Activated T-cell treated with anti-CD3 and anti-CD28 coated beads, Interleukin-2, amount 50 U/mL, for 72 hours (primary cell): ENCODE results near the gene MRPL32. TPM values are rescaled to one million over a fixed set of nuclear protein-coding genes. Genes with fewer than 3 reads are reported as not detected.

Source experiments
- ATAC-seq, 2 donors: fragments of 150-1000 bp; cut with Tn5 transposase; replicated peaks in 1 of 2; 2 replicates each; pipeline ENCODE4 v1.10.0; 2021; ENCODE audit warnings: moderate library complexity in 2 of 2, mild to moderate bottlenecking in 1 of 2
- DNase-seq, 2 donors: peaks; one replicate each; pipeline ENCODE4 v3.0.0; 2021 to 2022; ENCODE audit warnings: mixed read lengths in 1 of 2
- H3K27ac Mint-ChIP-seq: one replicate; pipeline ENCODE4 v1.8.0; 2022; ENCODE audit warnings: mild to moderate bottlenecking, moderate library complexity, mixed read lengths
- H3K27me3 Mint-ChIP-seq: one replicate; pipeline ENCODE4 v1.8.0; 2022; ENCODE audit warnings: low read depth, mixed read lengths
- H3K36me3 Mint-ChIP-seq, 2 donors: one replicate each; pipeline ENCODE4 v1.8.0; 2022; ENCODE audit warnings: mixed read lengths in 2 of 2, mild to moderate bottlenecking in 1 of 2; ENCODE audit not compliant: insufficient read depth in 2 of 2
- H3K4me1 Mint-ChIP-seq: one replicate; pipeline ENCODE4 v1.8.0; 2022; ENCODE audit warnings: low read depth, mixed read lengths
- H3K4me3 Mint-ChIP-seq, 2 donors: one replicate each; pipeline ENCODE4 v1.8.0; 2022; ENCODE audit warnings: mild to moderate bottlenecking in 2 of 2, mixed read lengths in 2 of 2, moderate library complexity in 2 of 2
- H3K9me3 Mint-ChIP-seq, 2 donors: one replicate each; pipeline ENCODE4 v1.8.0; 2022; ENCODE audit warnings: mixed read lengths in 2 of 2
- total RNA-seq, 2 donors: library from RNA; stranded (reverse); gene quantifications; one replicate each; pipeline ENCODE4 v1.2.3, GENCODE V29; 2022

MRPL32 gene
- total RNA-seq, 2 donors from 2014 or later, result 64.5 to 66.6 TPM

DNA sequence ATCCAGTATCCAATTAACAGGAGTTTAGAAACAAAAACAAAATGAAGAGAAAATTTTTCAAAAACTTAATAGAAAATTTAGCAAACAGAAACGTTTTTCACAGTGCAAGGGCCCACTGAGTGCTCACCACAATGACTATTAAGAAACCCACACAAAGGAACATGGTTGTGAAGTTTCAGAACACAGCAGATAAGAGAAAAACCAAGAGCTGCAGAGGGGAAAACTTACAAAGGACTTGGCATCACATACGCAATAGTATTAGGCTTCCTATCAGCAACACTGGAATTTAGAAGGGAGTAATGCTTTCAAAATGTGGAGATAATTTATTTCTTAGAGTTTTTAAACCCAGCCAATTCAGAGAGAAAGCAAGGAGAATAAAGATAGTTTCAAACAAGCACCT lies 18.6 kb upstream of the MRPL32 start:
- H3K36me3 Mint-ChIP-seq, result peaks cover 2 to 4% of the 10 kb centered on the region in 2 donors

DNA sequence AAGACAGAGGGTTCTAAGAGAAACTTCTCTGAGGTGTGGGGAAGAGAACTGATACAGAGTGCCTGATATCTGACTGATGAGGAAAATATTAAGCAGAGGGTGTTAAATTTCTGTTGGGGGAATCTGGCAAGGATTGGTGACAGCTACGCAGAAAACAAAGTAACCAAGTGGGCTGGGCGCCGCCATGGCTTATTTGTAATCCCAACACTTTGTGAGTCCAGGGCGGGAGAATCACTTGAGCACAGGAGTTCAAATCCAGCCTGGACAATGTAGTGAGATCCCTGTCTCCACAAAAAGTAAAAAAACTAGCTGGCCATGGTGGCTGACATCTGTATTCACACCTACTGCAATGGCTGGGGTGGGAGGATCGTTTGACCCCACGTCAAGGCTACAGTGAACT lies 18.2 kb upstream of the MRPL32 start:
- H3K4me3 Mint-ChIP-seq, result peak overlapping the region; percentile 65 to 81
- DNase-seq, result peak in 1 of 2 donors; percentile 11
- no peaks in the 10 kb centered on the region for H3K27me3 Mint-ChIP-seq
- H3K4me1 Mint-ChIP-seq, result peaks cover 45% of the 10 kb centered on the region
- no peaks in the 10 kb centered on the region for H3K9me3 Mint-ChIP-seq
- H3K27ac Mint-ChIP-seq, result peak overlapping the region; percentile 92
- peaks cover 3 to 8% of the 10 kb centered on the region in 2 donors for H3K36me3 Mint-ChIP-seq
- no peak for ATAC-seq

More for the DNA sequence above, 18.6 kb upstream of the MRPL32 start:
- Mint-ChIP-seq H3K27ac (peak overlapping the region; percentile 92), H3K27me3 (no peaks in the 10 kb centered on the region), H3K4me1 (peaks cover 45% of the 10 kb centered on the region), H3K9me3 (no peaks in the 10 kb centered on the region), H3K4me3 (peak overlapping the region; percentile 65 to 81)
- DNase-seq, result no peak
- peak in 1 of 2 donors; percentile 42 for ATAC-seq

- ATAC-seq (no peak), DNase-seq (no peak)
- H3K4me1 Mint-ChIP-seq, result peaks cover 44% of the 10 kb centered on the region
- peak overlapping the region; percentile 65 to 81 for H3K4me3 Mint-ChIP-seq
- H3K27ac Mint-ChIP-seq, result peak overlapping the region; percentile 92
- peaks cover 5 to 12% of the 10 kb centered on the region in 2 donors for H3K36me3 Mint-ChIP-seq
- no peaks in the 10 kb centered on the region for H3K27me3 Mint-ChIP-seq
- H3K9me3 Mint-ChIP-seq, result no peaks in the 10 kb centered on the region
Measured at GRCh38 chr7:42914421-42915045, 17.6 kb upstream of the MRPL32 start.

GRCh38 chr7:42915356-42915755 lies 16.8 kb upstream of the MRPL32 start:
- H3K36me3 Mint-ChIP-seq, result peaks cover 9 to 18% of the 10 kb centered on the region in 2 donors
- peak overlapping the region; percentile 92 for H3K27ac Mint-ChIP-seq
- no peak for ATAC-seq
- peaks cover 37% of the 10 kb centered on the region for H3K4me1 Mint-ChIP-seq
- no peak for DNase-seq
- no peaks in the 10 kb centered on the region for H3K9me3 Mint-ChIP-seq
- peak overlapping the region in 1 of 2 donors; percentile 81 for H3K4me3 Mint-ChIP-seq
- H3K27me3 Mint-ChIP-seq, result no peaks in the 10 kb centered on the region

DNA sequence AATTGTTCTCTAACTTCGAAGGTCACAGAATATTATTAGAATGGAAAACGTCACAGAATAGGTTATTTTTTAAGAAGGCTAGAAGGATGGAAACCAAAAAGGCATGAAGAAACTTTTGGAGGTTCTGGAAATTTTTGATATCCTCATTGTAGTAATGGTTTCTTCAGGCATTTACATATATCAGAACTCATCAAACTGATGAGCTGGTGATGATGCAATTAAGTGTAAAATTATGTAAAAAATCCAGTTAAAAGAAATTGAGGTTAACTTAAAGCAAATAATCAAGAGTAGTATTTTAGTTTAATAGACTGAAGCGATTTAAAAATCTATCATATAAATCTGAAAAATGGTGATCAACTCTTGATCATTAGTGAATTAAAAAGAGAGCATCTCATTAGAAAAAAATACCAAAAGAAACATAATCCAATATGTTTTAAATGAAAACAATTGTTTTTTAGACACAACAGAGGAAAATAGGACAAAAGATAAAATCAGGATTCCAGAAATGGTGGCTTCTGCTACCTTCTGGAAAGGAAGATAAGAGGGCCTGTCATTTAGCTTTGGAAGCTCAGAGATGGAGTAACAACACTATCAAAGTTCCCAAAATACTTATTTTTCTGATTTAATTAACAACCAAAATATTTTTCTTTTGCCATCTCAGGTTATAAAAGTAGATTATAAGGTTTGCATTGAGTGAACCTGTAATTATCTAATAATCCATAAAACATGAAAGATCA lies 10.0 kb upstream of the MRPL32 start:
- Mint-ChIP-seq H3K9me3 (no peaks in the 10 kb centered on the region), H3K27ac (peak overlapping the region; percentile 83), H3K4me3 (no peak overlapping the region), H3K36me3 (peaks cover 13 to 39% of the 10 kb centered on the region in 2 donors), H3K4me1 (peaks cover 25% of the 10 kb centered on the region), H3K27me3 (no peaks in the 10 kb centered on the region)
- DNase-seq (no peak), ATAC-seq (no peak)

DNA sequence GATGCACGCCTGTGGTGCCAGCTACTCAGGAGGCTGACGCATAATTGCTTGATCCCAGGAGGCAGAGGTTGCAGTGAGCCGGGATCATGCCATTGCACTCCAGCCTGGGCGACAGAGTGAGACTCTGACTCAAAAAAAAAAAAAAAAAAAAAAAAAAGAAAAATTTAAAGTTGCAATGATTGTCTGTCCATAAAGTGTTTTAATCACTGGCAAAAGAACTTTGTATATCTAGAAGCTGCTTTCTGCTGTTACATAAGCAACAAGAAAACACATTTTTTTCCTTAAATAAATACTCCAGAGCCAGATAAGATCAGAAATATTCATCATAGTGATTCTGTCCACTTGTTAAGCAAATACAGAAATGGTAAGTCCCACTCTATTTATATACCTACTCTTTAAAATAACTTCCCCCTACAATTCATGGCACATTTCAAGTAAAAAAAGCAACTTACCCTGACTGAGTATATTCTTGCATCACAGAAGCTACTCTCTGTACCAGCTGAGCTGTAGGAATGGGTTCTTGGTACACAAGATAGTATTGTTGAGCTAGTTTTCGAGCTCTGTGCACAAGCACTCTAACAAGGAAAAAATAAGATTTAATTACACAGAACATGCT lies 7.8 kb upstream of the MRPL32 start:
- Mint-ChIP-seq H3K36me3 (peaks cover 10 to 38% of the 10 kb centered on the region in 2 donors), H3K4me3 (peak overlapping the region in 1 of 2 donors; percentile 22), H3K27ac (peak overlapping the region; percentile 60), H3K4me1 (peaks cover 47% of the 10 kb centered on the region), H3K27me3 (no peaks in the 10 kb centered on the region), H3K9me3 (no peaks in the 10 kb centered on the region)
- no peak for DNase-seq
- ATAC-seq, result peak in 1 of 2 donors; percentile 44

GRCh38 chr7:42925630-42926029 lies 6.5 kb upstream of the MRPL32 start:
- H3K9me3 Mint-ChIP-seq, result no peaks in the 10 kb centered on the region
- ATAC-seq (peak in 1 of 2 donors; percentile 45), DNase-seq (no peak)
- no peaks in the 10 kb centered on the region for H3K27me3 Mint-ChIP-seq
- H3K4me1 Mint-ChIP-seq, result peaks cover 54% of the 10 kb centered on the region
- H3K27ac Mint-ChIP-seq, result peak overlapping the region; percentile 60
- H3K36me3 Mint-ChIP-seq, result peaks cover 7 to 31% of the 10 kb centered on the region in 2 donors
- peak overlapping the region in 1 of 2 donors; percentile 4 for H3K4me3 Mint-ChIP-seq

- Mint-ChIP-seq H3K4me1 (peaks cover 54% of the 10 kb centered on the region), H3K9me3 (no peaks in the 10 kb centered on the region), H3K27ac (no peak overlapping the region), H3K4me3 (no peak overlapping the region), H3K27me3 (no peaks in the 10 kb centered on the region), H3K36me3 (peaks cover 5 to 28% of the 10 kb centered on the region in 2 donors)
- ATAC-seq (no peak), DNase-seq (no peak)
Measured at GRCh38 chr7:42926204-42926603, 6.0 kb upstream of the MRPL32 start.

DNA sequence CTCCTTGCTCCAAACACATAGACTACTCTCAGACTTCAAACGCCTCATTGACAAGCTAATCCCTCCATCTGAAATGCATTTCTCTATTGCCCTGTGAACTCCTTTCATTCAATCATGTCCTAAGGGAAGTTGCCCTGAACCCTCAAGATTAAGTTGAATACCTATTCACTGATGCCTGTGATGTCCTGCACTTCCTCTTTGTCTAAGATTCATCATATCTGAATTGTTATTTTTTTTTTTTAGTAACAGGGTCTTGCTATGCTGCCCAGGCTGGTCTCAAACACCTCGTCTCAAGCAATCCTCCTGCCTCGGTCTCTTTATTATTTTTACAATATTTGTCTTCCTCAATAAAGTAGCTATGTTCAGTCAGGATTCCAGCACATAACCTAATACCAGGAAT lies 3.4 kb upstream of the MRPL32 start:
- H3K27ac Mint-ChIP-seq, result peak overlapping the region; percentile 66
- no peaks in the 10 kb centered on the region for H3K9me3 Mint-ChIP-seq
- H3K4me1 Mint-ChIP-seq, result peaks cover 60% of the 10 kb centered on the region
- peaks cover 11 to 18% of the 10 kb centered on the region in 2 donors for H3K36me3 Mint-ChIP-seq
- H3K27me3 Mint-ChIP-seq, result no peaks in the 10 kb centered on the region
- no peak for ATAC-seq
- peak overlapping the region; percentile 43 to 77 for H3K4me3 Mint-ChIP-seq
- DNase-seq, result no peak

GRCh38 chr7:42929449-42929848 lies 2.7 kb upstream of the MRPL32 start:
- peak overlapping the region; percentile 77 to 100 for H3K4me3 Mint-ChIP-seq
- peak overlapping the region; percentile 66 for H3K27ac Mint-ChIP-seq
- H3K36me3 Mint-ChIP-seq, result peaks cover 11 to 18% of the 10 kb centered on the region in 2 donors
- DNase-seq (no peak), ATAC-seq (no peak)
- no peaks in the 10 kb centered on the region for H3K9me3 Mint-ChIP-seq
- H3K27me3 Mint-ChIP-seq, result no peaks in the 10 kb centered on the region
- H3K4me1 Mint-ChIP-seq, result peaks cover 64% of the 10 kb centered on the region

DNA sequence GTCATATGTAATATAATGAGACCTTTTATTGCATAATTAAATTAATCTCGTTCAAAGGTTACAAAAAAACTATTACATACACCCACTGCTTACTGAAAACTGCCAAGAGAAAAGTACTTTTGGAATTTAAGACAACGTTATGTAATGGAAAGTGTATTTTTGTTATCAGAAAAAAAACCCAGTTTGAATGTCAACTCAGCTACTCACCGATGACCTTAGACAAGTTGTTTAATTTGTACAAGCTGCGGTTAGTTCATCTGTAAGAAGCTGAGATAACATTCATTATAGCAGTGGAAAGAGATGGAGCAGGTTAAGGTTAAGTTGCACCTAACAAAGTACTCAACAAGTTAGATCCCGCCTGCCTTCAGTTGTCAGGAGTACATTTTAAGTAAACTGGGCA lies 1.3 kb upstream of the MRPL32 start:
- peaks cover 61% of the 10 kb centered on the region for H3K4me1 Mint-ChIP-seq
- peak overlapping the region; percentile 97 for H3K27ac Mint-ChIP-seq
- H3K9me3 Mint-ChIP-seq, result no peaks in the 10 kb centered on the region
- H3K36me3 Mint-ChIP-seq, result peaks cover 8 to 18% of the 10 kb centered on the region in 2 donors
- no peak for ATAC-seq
- no peaks in the 10 kb centered on the region for H3K27me3 Mint-ChIP-seq
- peak overlapping the region; percentile 96 to 100 for H3K4me3 Mint-ChIP-seq
- no peak for DNase-seq

- ATAC-seq (no peak), DNase-seq (peak in 1 of 2 donors; percentile 27)
- Mint-ChIP-seq H3K4me3 (peak overlapping the region; percentile 96 to 100), H3K27ac (peak overlapping the region; percentile 97), H3K4me1 (peaks cover 66% of the 10 kb centered on the region), H3K9me3 (no peaks in the 10 kb centered on the region), H3K27me3 (no peaks in the 10 kb centered on the region), H3K36me3 (peaks cover 7 to 18% of the 10 kb centered on the region in 2 donors)
Measured at GRCh38 chr7:42931447-42931833, 736 bp upstream of the MRPL32 start.
